Measurements from ENCODE around the gene PALLD.

Gene PALLD

DNA sequence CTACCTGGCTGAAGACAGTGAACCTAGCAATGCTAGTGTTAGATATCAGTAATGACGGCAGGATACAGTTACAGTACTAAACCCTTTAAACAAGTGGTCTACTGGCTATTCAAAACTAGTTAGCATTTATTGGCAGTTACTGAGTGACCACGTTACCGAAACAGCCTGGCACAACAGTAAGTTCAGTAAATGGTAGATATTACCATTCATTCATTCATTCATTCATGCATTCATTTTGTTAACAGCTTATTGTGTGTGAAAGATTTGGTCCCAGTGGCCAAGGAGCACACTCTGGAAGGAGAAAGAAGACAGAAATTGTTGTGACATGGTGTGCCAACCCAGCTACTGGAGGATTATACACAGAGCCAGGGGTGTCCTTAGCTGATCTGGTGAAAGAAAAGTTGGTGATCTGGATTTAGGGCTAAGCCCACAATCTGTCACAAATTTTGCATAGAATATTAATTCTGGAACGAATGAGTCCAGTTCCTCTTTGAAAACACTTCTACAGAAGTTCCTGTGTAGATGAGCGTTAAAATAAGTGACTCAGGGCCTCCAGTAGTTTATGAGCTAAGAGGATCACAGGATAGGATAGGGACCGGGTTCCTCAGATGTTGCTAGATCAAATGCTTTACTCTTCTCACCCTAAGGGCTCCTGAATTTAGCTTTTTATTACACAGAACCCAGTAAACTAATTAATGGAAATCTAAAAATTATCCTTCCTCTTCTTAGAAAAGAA is 334.1 kb downstream of the PALLD start:
- FAIRE-seq (no peak), DNase-seq (ENCODE audit: insufficient read length, low spot score) (no peak)
- 0 out of 2 replicates have a peak, but pooled peaks have one; percentile 6 for TF ChIP-seq SPI1 (IDR thresholded peaks at IDR 0.05; ENCODE audit: low read depth, low read length)
- no peak for TF ChIP-seq POLR2AphosphoS5 (IDR thresholded peaks at IDR 0.05; ENCODE audit: low read depth, low read length)

GRCh38 chr4:168831585-168831918 is 334.7 kb downstream of the PALLD start:
- DNase-seq (ENCODE audit: insufficient read length, low spot score) (no peak), FAIRE-seq (peak; percentile 33)
- TF ChIP-seq TAF1 (IDR thresholded peaks at IDR 0.05; ENCODE audit: low read depth, low read length) = no peak
- TF ChIP-seq POU2F2 (IDR thresholded peaks at IDR 0.05; ENCODE audit: low read depth, low read length) = no peak
- no peak for TF ChIP-seq POLR2A (IDR thresholded peaks at IDR 0.05; ENCODE audit: low read depth, low read length)
- TF ChIP-seq POLR2AphosphoS5 (IDR thresholded peaks at IDR 0.05; ENCODE audit: low read depth, low read length) = no peak
- no peak for TF ChIP-seq PAX5 (IDR thresholded peaks at IDR 0.05; ENCODE audit: insufficient read depth, low read length, severe bottlenecking)
- no peak for TF ChIP-seq SPI1 (IDR thresholded peaks at IDR 0.05; ENCODE audit: low read depth, low read length)

- FAIRE-seq = no peak
- DNase-seq (ENCODE audit: insufficient read length, low spot score) = peak; percentile 63
- no peak for TF ChIP-seq POLR2AphosphoS5 (IDR thresholded peaks at IDR 0.05; ENCODE audit: low read depth, low read length)
- TF ChIP-seq POLR2A (IDR thresholded peaks at IDR 0.05; ENCODE audit: low read depth, low read length) = no peak
- TF ChIP-seq PAX5 (IDR thresholded peaks at IDR 0.05; ENCODE audit: insufficient read depth, low read length, severe bottlenecking) = no peak
- TF ChIP-seq POU2F2 (IDR thresholded peaks at IDR 0.05; ENCODE audit: low read depth, low read length) = no peak
- TF ChIP-seq TAF1 (IDR thresholded peaks at IDR 0.05; ENCODE audit: low read depth, low read length) = no peak
- no peak for TF ChIP-seq SPI1 (IDR thresholded peaks at IDR 0.05; ENCODE audit: low read depth, low read length)
Measured at GRCh38 chr4:168831919-168832762, 335.3 kb downstream of the PALLD start.

DNA sequence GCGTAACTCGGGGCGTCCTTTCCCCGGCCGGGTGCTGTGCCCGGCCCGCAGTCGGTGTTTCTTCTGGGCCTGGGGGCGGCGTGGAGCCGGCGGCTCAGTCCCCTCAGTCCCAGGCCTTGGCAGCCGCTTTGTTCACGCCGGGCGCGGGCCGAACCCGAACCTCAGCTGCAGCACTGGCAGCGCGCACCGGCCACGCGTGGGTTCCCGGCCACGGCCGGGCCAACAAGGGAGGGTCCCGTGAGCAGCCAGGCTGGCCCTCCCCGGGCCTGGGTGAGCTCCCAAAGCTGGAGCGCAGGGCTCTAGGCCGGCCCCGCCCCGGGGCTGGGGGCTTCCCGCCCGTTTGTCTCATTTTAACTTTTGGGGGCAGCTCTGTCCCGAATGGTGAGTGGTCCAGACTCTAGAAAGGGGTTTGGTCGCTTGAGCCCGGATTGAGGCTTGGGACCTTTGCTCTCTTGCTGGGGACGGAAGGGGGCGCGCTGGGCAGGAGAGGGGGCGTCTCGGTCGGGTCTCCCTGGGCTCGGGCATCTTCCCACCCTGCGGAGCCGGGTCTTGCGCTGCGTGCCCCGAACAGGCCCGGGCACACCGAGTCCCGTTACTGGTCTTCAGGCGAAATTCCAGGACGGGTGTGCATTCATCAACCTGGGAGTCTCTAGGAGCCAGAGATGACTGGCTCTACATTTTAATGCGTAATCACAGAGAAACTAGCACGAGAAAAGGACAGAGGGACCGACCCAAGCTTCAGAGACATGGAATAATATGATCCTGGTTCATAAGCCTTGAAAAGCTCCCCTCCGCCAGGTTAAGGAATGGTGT is 336.1 kb downstream of the PALLD start:
- DNase-seq (ENCODE audit: insufficient read length, low spot score) = peak; percentile 10
- no peak for FAIRE-seq
- TF ChIP-seq PAX5 (IDR thresholded peaks at IDR 0.05; ENCODE audit: insufficient read depth, low read length, severe bottlenecking) = no peak
- TF ChIP-seq POLR2A (IDR thresholded peaks at IDR 0.05; ENCODE audit: low read depth, low read length) = no peak
- TF ChIP-seq SPI1 (IDR thresholded peaks at IDR 0.05; ENCODE audit: low read depth, low read length) = no peak
- TF ChIP-seq POU2F2 (IDR thresholded peaks at IDR 0.05; ENCODE audit: low read depth, low read length) = no peak

DNA sequence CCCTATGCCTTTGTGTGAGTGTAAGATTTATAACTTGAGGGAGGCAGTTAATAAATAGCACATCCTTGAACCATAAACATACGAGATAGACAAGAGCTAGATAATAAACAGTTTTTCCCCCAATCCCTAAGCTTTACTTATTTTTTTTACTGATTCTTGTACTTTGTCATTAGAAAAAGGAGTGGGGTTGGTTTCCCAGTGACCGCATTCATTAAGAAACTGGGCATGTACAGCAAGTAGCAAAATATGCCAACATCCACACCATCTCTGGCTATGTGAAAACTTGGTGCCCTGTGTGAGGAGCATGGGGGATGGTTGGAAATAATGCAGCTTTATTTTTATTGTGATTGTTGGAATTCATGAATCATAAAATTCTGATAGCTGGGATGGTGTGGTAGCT is 337.0 kb downstream of the PALLD start:
- DNase-seq (ENCODE audit: insufficient read length, low spot score) (no peak), FAIRE-seq (no peak)
- TF ChIP-seq SPI1 (IDR thresholded peaks at IDR 0.05; ENCODE audit: low read depth, low read length) = no peak
- TF ChIP-seq POLR2A (IDR thresholded peaks at IDR 0.05; ENCODE audit: low read depth, low read length) = no peak
- TF ChIP-seq TAF1 (IDR thresholded peaks at IDR 0.05; ENCODE audit: low read depth, low read length) = no peak
- TF ChIP-seq POU2F2 (IDR thresholded peaks at IDR 0.05; ENCODE audit: low read depth, low read length) = no peak
- TF ChIP-seq POLR2AphosphoS5 (IDR thresholded peaks at IDR 0.05; ENCODE audit: low read depth, low read length) = no peak
- TF ChIP-seq PAX5 (IDR thresholded peaks at IDR 0.05; ENCODE audit: insufficient read depth, low read length, severe bottlenecking) = no peak

DNA sequence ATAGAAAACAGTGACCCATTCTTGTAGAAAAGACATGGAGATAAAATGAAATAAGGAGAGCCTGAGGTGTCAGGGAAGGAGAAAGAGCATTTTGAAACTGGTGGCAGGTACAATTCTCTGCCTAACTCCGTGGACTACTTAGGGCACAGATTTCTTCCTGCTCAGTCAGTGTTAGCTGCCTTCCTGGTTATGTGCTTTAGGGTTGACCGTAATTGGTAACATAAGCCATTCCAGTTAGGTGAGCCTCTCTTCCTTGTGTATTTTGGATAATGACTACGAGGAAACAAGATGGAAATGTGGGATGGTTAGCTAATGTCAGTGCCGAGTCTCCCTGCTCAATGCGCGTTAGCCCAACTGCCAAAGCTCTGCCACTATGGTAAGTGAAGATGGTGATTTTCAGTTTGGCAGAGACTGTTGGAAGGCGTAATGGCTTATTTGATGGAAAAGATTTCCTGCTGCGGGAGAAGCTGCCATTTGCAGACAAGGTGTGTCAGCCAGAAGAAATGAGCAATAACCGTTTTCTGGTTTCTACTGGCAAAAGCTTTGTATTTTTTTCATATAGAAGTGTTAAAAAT is 339.1 kb downstream of the PALLD start:
- DNase-seq (ENCODE audit: insufficient read length, low spot score) (no peak), FAIRE-seq (no peak)
- no peak for TF ChIP-seq POLR2A (IDR thresholded peaks at IDR 0.05; ENCODE audit: low read depth, low read length)
- TF ChIP-seq PAX5 (IDR thresholded peaks at IDR 0.05; ENCODE audit: insufficient read depth, low read length, severe bottlenecking) = no peak
- TF ChIP-seq TAF1 (IDR thresholded peaks at IDR 0.05; ENCODE audit: low read depth, low read length) = no peak
- no peak for TF ChIP-seq SPI1 (IDR thresholded peaks at IDR 0.05; ENCODE audit: low read depth, low read length)

- FAIRE-seq (no peak), DNase-seq (ENCODE audit: insufficient read length, low spot score) (no peak)
- TF ChIP-seq TAF1 (IDR thresholded peaks at IDR 0.05; ENCODE audit: low read depth, low read length) (no peak), POLR2AphosphoS5 (IDR thresholded peaks at IDR 0.05; ENCODE audit: low read depth, low read length) (no peak), POU2F2 (IDR thresholded peaks at IDR 0.05; ENCODE audit: low read depth, low read length) (no peak), SPI1 (IDR thresholded peaks at IDR 0.05; ENCODE audit: low read depth, low read length) (no peak), POLR2A (IDR thresholded peaks at IDR 0.05; ENCODE audit: low read depth, low read length) (no peak), PAX5 (IDR thresholded peaks at IDR 0.05; ENCODE audit: insufficient read depth, low read length, severe bottlenecking) (no peak)
Measured at GRCh38 chr4:168836490-168836889, 339.6 kb downstream of the PALLD start.

DNA sequence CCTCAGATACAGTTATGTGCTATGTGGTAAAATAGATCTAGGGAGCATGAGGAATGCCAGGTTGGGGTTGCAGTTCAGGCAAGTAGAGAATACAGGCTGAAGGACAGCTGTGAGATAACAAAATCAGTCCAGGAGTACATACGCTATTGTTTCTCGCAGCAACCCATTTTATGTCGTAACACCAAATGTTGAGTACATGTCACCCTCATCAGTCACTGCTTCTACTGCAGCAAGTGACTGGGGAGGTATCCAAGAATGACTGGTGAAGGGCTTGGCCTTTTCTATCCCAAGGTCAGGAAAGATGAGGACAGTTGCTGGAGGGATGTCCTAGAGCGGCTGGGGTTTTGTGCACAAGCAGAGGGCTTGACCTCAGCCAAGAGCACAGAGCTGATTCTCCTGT is 341.1 kb downstream of the PALLD start:
- FAIRE-seq (no peak), DNase-seq (ENCODE audit: insufficient read length, low spot score) (no peak)
- TF ChIP-seq TAF1 (IDR thresholded peaks at IDR 0.05; ENCODE audit: low read depth, low read length) = no peak
- TF ChIP-seq POU2F2 (IDR thresholded peaks at IDR 0.05; ENCODE audit: low read depth, low read length) = no peak

- DNase-seq (ENCODE audit: insufficient read length, low spot score) (no peak), FAIRE-seq (no peak)
- no peak for TF ChIP-seq POLR2AphosphoS5 (IDR thresholded peaks at IDR 0.05; ENCODE audit: low read depth, low read length)
- TF ChIP-seq SPI1 (IDR thresholded peaks at IDR 0.05; ENCODE audit: low read depth, low read length) = no peak
- TF ChIP-seq POU2F2 (IDR thresholded peaks at IDR 0.05; ENCODE audit: low read depth, low read length) = no peak
- TF ChIP-seq TAF1 (IDR thresholded peaks at IDR 0.05; ENCODE audit: low read depth, low read length) = no peak
- TF ChIP-seq POLR2A (IDR thresholded peaks at IDR 0.05; ENCODE audit: low read depth, low read length) = no peak
- no peak for TF ChIP-seq PAX5 (IDR thresholded peaks at IDR 0.05; ENCODE audit: insufficient read depth, low read length, severe bottlenecking)
Measured at GRCh38 chr4:168839758-168840391, 343.0 kb downstream of the PALLD start.

All from GM12891 (cell line).